NB4 (cell line): ENCODE results near the gene CACNA2D2.

Source experiments
- CTCF ChIP-seq: IDR thresholded peaks from one replicate; pipeline ENCODE4 v1.5.1; 2012; ENCODE audit warnings: low read depth, low read length
- MAX ChIP-seq: IDR thresholded peaks from 2 replicates; pipeline ENCODE4 v1.6.1; 2011; ENCODE audit warnings: low read depth, low read length
- MYC ChIP-seq: IDR thresholded peaks from 2 replicates; pipeline ENCODE4 v1.6.1; 2011; ENCODE audit warnings: low read depth, low read length
- POLR2A ChIP-seq: IDR thresholded peaks from 2 replicates; pipeline ENCODE4 v1.6.1; 2011; ENCODE audit warnings: mild to moderate bottlenecking; ENCODE audit not compliant: insufficient read length; ENCODE audit errors: extremely low read depth

- TF ChIP-seq CTCF = no peak
- TF ChIP-seq MAX = no peak
- TF ChIP-seq POLR2A = no peak
- TF ChIP-seq MYC = no peak
Measured at GRCh38 chr3:50319181-50319893, 184.1 kb downstream of the CACNA2D2 start.
